ENCODE measurements around the gene SMARCAL1.
"Not testable (repeated sequence)": the region's sequence is repeated elsewhere in the genome, so short reads cannot be mapped to it uniquely, and the experiment has no call there.

SMARCAL1 gene

DNA sequence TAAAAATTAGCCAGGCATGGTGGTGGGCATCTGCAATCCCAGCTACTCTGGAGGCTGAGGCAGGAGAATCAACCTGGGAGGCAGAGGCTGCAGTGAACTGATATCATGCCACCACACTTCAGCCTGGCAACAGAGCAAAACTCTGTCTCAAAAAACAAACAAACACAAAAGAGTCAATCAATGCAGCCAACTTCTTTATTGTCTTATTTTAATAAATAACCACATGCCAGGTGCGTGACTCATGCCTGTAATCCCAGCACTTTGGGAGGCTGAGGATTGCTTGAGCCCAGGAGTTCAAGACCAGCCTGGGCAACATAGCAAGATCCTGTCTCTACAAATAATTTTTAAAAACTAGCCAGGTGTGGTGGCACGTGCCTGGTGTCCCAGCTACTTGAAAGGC is 27.9 kb upstream of the SMARCAL1 start:
- DNase-seq (ENCODE audit: low spot score); H3K36me3 Mint-ChIP-seq (ENCODE audit: low read depth); H3K27ac Mint-ChIP-seq; H3K27me3 Mint-ChIP-seq (ENCODE audit: low read depth); H3K4me3 Mint-ChIP-seq; H3K9me3 Mint-ChIP-seq; H3K4me1 Mint-ChIP-seq (ENCODE audit: low read depth): not testable (repeated sequence)

DNA sequence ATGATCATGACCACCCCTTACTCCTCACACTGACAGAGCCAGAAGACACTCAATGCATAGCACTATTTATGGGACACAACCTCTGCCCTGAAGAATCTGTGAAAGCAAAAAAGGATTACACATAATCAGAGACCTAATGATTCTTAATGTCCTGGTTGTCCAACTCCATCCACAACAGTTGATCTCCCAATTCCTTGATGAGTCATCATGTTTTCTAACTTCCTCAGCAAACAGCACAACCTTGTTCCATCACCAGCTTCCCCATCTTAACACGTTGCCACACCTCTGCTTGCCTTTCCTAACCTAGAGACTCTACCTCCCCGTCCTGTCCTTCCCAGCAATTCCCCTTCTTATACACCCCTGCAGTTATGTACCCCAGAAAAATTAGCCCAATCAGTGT is 26.8 kb upstream of the SMARCAL1 start:
- Mint-ChIP-seq H3K27me3 (ENCODE audit: low read depth) (peaks cover 2% of the 10 kb centered on the region), H3K36me3 (ENCODE audit: low read depth) (no peaks in the 10 kb centered on the region), H3K4me3 (no peak overlapping the region), H3K27ac (no peak overlapping the region), H3K4me1 (ENCODE audit: low read depth) (peaks cover 5% of the 10 kb centered on the region), H3K9me3 (no peaks in the 10 kb centered on the region)
- DNase-seq (ENCODE audit: low spot score), result no peak

- Mint-ChIP-seq H3K36me3 (ENCODE audit: low read depth) (no peaks in the 10 kb centered on the region), H3K4me3 (no peak overlapping the region), H3K9me3 (no peaks in the 10 kb centered on the region), H3K27me3 (ENCODE audit: low read depth) (peaks cover 2% of the 10 kb centered on the region), H3K4me1 (ENCODE audit: low read depth) (peaks cover 5% of the 10 kb centered on the region), H3K27ac (no peak overlapping the region)
- DNase-seq (ENCODE audit: low spot score), result no peak
These were observed 25.0 kb upstream of the SMARCAL1 start for GRCh38 chr2:216387262-216387661.

DNA sequence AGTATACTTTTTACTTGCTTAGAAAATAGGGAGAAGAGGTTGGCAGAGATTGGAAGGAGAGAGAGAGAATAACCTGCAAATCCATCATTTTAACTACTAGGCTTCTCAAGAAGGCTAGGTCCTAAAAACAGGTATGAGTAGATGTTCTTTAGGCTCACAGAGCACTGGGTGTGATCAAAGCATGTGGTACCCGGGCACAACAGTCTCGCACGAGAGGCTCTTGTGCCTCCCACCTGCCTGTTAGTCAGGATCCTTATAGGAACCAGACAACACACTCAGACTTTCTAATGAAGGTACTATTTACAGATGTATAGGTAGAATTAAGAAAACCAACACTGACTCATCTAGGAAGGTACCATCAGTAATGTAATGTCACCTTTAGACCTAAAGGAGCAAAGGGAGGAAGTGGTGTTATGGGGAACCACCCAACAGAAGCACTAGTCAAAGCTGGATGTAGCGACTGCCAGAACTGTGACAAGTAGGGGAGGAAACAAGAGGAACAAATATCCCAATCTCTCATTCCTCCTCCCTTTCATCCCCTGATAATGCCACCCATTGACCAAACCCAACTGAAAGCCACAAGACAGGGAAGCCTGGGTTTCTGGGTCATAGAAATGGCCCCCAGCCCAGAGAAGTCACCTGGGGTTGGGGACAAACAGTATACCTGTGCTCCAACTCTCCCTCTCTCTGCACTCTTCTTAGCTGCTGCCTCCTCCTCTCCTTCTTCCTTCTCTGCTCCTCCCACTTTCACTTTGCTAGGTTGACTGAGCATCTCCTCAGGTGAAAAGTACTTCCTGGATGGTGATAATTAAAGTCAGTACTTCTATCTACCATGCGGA is 24.0 kb upstream of the SMARCAL1 start:
- H3K4me1 Mint-ChIP-seq (ENCODE audit: low read depth), result peaks cover 5% of the 10 kb centered on the region
- no peaks in the 10 kb centered on the region for H3K9me3 Mint-ChIP-seq
- H3K27ac Mint-ChIP-seq, result no peak overlapping the region
- H3K36me3 Mint-ChIP-seq (ENCODE audit: low read depth), result no peaks in the 10 kb centered on the region
- DNase-seq (ENCODE audit: low spot score), result no peak
- no peak overlapping the region for H3K4me3 Mint-ChIP-seq
- H3K27me3 Mint-ChIP-seq (ENCODE audit: low read depth), result peaks cover 2% of the 10 kb centered on the region

DNA sequence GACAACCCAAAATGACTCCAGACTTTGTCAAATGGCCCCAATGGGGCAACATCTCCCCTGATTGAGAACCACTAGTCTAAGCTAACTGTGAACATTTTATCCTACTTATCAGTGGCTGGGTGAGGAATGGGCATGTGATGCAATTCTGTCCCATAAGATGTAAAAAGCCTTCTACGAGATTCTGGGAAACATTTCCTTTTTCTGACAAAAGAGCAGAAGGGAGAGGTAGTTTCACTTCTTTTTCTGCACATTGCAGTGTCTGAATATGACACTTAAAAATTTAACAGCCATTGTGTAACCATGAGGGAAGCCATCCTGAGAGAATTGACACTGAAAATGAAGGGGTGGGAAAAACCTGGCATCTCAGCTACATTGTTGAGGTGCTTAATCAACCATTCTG is 22.7 kb upstream of the SMARCAL1 start:
- DNase-seq (ENCODE audit: low spot score), result no peak
- H3K27me3 Mint-ChIP-seq (ENCODE audit: low read depth), result peaks cover 3% of the 10 kb centered on the region
- no peaks in the 10 kb centered on the region for H3K9me3 Mint-ChIP-seq
- H3K27ac Mint-ChIP-seq, result no peak overlapping the region
- no peaks in the 10 kb centered on the region for H3K36me3 Mint-ChIP-seq (ENCODE audit: low read depth)
- H3K4me3 Mint-ChIP-seq, result no peak overlapping the region
- peaks cover 5% of the 10 kb centered on the region for H3K4me1 Mint-ChIP-seq (ENCODE audit: low read depth)

DNA sequence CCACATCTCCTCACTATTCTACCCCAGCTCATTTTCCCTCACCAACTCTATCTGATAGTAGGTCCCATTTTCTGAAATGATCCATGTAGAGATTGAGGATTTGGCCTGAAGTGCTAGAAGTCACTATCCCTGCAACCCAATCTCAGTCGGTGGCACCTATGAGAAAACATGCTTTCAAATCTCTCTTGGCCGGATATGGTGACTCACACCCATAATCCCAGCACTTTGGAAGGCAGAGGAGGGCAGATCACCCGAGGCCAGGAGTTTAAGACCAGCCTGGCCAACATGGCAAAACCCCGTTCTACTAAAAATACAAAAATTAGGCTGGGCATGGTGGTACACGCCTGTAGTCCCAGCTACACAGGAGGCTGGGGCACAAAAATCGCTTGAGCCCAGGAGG is 20.9 kb upstream of the SMARCAL1 start:
- peaks cover 12% of the 10 kb centered on the region for H3K27me3 Mint-ChIP-seq (ENCODE audit: low read depth)
- DNase-seq (ENCODE audit: low spot score), result no peak
- H3K4me1 Mint-ChIP-seq (ENCODE audit: low read depth), result peaks cover 8% of the 10 kb centered on the region
- H3K9me3 Mint-ChIP-seq, result no peaks in the 10 kb centered on the region
- no peak overlapping the region for H3K4me3 Mint-ChIP-seq
- no peaks in the 10 kb centered on the region for H3K36me3 Mint-ChIP-seq (ENCODE audit: low read depth)
- H3K27ac Mint-ChIP-seq, result no peak overlapping the region

GRCh38 chr2:216392018-216392562 is 20.2 kb upstream of the SMARCAL1 start:
- H3K4me1 Mint-ChIP-seq (ENCODE audit: low read depth), result peaks cover 8% of the 10 kb centered on the region
- H3K27me3 Mint-ChIP-seq (ENCODE audit: low read depth), result peaks cover 10% of the 10 kb centered on the region
- no peak for DNase-seq (ENCODE audit: low spot score)
- no peaks in the 10 kb centered on the region for H3K36me3 Mint-ChIP-seq (ENCODE audit: low read depth)
- H3K27ac Mint-ChIP-seq, result no peak overlapping the region
- H3K4me3 Mint-ChIP-seq, result no peak overlapping the region
- no peaks in the 10 kb centered on the region for H3K9me3 Mint-ChIP-seq

DNA sequence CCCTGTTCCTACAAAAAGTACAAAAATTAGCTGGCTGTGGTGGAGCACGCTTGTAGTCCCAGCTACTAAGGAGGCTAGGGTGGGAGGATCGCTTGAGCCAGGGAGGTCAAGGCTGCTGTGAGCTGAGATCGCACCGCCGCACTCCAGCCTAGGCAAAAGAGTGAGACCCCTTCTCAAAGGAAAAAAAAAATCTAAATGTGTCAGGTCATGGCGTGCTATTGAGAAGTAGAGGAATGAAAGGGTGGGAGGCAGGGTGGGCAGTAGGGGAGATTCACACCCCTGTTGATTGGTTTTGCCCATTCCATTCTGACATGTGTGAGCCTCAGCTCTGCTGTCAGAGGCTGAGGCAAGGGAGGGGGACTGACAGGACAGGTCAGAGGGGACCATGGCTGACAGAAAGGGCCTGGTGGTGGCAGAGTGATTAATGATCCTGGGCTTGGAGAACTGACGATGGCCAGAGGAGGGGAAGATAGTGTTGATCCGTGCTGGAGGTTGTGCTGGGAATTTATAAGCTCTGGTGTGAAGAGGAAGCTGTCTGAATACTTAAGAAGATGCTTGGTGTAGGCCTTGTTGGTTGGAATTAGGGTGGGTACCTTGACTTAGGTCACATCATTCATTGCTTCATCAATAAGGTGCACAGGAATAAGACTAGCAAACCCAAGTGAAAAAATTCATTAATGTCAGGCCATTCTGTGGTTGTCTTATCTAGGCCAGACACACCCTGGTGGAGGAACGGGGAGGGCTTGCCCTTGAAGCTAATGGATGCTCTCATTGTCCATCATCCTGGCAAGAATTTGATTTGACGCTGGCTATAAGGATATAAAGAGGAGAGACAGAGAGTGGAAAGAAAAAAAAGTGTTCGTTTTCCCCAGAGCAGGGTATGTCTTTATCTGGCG is 19.1 kb upstream of the SMARCAL1 start:
- no peak overlapping the region for H3K4me3 Mint-ChIP-seq
- H3K27ac Mint-ChIP-seq, result no peak overlapping the region
- peaks cover 7% of the 10 kb centered on the region for H3K4me1 Mint-ChIP-seq (ENCODE audit: low read depth)

DNA sequence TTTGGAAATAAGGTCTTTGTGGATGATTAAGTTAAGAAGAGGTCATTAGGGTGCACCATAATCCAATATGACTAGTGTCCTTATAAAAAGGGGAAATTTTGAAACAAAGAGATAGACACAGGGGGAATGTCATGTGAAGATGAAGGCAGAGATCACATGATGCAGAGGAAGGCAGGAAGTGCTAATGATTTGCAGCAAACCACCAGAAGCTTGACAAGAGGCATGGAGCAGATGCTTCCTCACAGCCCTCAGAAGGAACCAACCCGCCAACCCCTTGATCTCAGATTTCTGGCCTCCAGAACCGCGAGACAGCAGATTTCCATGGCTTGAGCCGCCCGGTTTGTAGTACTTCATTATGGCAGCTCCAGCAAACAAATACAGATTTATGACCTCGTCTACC is 17.4 kb upstream of the SMARCAL1 start:
- DNase-seq (ENCODE audit: low spot score), result no peak
- Mint-ChIP-seq H3K4me3 (no peak overlapping the region), H3K27me3 (ENCODE audit: low read depth) (peaks cover 14% of the 10 kb centered on the region), H3K9me3 (no peaks in the 10 kb centered on the region), H3K27ac (no peak overlapping the region), H3K4me1 (ENCODE audit: low read depth) (peaks cover 3% of the 10 kb centered on the region), H3K36me3 (ENCODE audit: low read depth) (no peaks in the 10 kb centered on the region)

More for the DNA sequence above, 19.1 kb upstream of the SMARCAL1 start:
- Mint-ChIP-seq H3K9me3 (no peaks in the 10 kb centered on the region), H3K36me3 (ENCODE audit: low read depth) (no peaks in the 10 kb centered on the region), H3K27me3 (ENCODE audit: low read depth) (peaks cover 12% of the 10 kb centered on the region)
- DNase-seq (ENCODE audit: low spot score), result no peak

GRCh38 chr2:216399621-216400020 is 12.7 kb upstream of the SMARCAL1 start:
- no peak for DNase-seq (ENCODE audit: low spot score)
- peaks cover 15% of the 10 kb centered on the region for H3K27me3 Mint-ChIP-seq (ENCODE audit: low read depth)

GRCh38 chr2:216402751-216403150 is 9.5 kb upstream of the SMARCAL1 start:
- H3K9me3 Mint-ChIP-seq, result no peaks in the 10 kb centered on the region
- H3K4me3 Mint-ChIP-seq, result no peak overlapping the region
- no peaks in the 10 kb centered on the region for H3K36me3 Mint-ChIP-seq (ENCODE audit: low read depth)
- no peak for DNase-seq (ENCODE audit: low spot score)
- peaks cover 25% of the 10 kb centered on the region for H3K27me3 Mint-ChIP-seq (ENCODE audit: low read depth)
- H3K27ac Mint-ChIP-seq, result no peak overlapping the region
- no peaks in the 10 kb centered on the region for H3K4me1 Mint-ChIP-seq (ENCODE audit: low read depth)

More at GRCh38 chr2:216399621-216400020, 12.7 kb upstream of the SMARCAL1 start:
- no peaks in the 10 kb centered on the region for H3K36me3 Mint-ChIP-seq (ENCODE audit: low read depth)
- no peak overlapping the region for H3K4me3 Mint-ChIP-seq
- H3K9me3 Mint-ChIP-seq, result no peaks in the 10 kb centered on the region
- peaks cover 3% of the 10 kb centered on the region for H3K4me1 Mint-ChIP-seq (ENCODE audit: low read depth)
- H3K27ac Mint-ChIP-seq, result no peak overlapping the region

DNA sequence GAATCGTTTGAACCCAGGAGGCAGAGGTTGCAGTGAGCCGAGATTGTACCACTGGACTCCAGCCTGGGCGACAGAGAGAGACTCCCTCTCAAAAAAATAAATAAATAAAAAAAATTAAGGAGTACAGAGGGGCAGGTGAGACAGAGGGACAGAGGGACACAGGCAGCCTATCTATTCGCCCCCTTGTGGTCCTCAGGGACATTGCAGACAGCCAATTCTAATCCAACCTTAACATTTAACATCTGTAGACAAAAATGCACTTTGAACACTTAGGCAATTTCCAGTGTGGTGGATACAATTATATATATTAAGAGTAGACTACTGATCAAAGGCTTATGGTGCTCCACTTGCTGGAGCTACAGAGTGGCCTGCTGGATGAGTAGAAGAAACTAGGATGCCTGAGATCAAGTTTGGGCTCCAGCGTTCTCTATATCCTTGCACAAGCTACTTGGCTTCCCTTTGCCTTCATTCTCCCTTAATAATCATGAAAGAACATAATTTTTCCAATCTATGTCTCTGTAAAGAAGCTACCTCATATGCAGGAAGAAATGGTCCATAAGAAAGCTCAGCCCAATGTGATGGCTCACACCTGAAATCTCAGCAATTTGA is 8.2 kb upstream of the SMARCAL1 start:
- H3K4me1 Mint-ChIP-seq (ENCODE audit: low read depth), result no peaks in the 10 kb centered on the region
- H3K9me3 Mint-ChIP-seq, result no peaks in the 10 kb centered on the region
- H3K27ac Mint-ChIP-seq, result no peak overlapping the region
- H3K4me3 Mint-ChIP-seq, result no peak overlapping the region
- no peaks in the 10 kb centered on the region for H3K36me3 Mint-ChIP-seq (ENCODE audit: low read depth)
- peaks cover 31% of the 10 kb centered on the region for H3K27me3 Mint-ChIP-seq (ENCODE audit: low read depth)
- no peak for DNase-seq (ENCODE audit: low spot score)

DNA sequence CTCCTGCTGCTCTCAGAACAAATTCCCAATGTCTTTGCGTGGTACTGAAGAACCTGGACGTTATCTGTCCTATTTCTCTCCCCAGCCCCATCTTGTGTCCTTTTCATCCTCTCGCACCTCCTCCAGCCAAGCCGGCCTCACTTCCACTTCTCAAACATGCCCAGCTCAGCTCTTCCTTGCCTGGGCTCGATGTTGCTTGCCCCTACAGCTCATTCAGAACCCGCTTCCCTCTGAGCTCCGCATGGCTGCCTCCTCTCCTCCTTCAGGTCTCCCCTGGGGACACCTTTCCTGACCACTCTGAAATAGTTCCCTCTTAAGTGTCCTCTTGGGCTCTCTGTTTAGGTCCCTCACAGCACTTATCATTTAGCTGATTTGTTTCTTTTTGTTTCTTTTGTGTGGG is 6.7 kb upstream of the SMARCAL1 start:
- Mint-ChIP-seq H3K4me3 (no peak overlapping the region), H3K9me3 (no peaks in the 10 kb centered on the region), H3K27ac (no peak overlapping the region), H3K4me1 (ENCODE audit: low read depth) (no peaks in the 10 kb centered on the region), H3K36me3 (ENCODE audit: low read depth) (no peaks in the 10 kb centered on the region), H3K27me3 (ENCODE audit: low read depth) (peaks cover 32% of the 10 kb centered on the region)
- DNase-seq (ENCODE audit: low spot score), result no peak

DNA sequence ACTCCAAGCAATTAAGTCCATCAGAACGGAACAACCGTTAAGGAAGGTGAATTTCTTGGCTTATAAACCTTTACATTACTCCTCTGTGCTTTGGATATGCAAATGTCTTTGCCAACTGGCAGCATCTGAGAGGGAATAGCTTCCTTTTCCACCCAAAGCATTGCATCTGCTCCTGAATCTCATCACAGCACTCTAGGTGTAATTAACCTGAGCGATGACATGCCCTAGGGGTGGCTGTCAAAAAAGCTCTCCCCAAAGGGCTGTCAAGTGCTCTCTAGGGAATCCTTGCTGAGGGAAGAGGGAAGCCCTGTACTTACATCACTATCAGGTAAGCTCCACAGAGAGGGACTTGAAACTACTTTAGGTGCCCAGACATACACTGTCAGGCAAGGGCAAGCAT is 5.5 kb upstream of the SMARCAL1 start:
- no peaks in the 10 kb centered on the region for H3K36me3 Mint-ChIP-seq (ENCODE audit: low read depth)
- peaks cover 32% of the 10 kb centered on the region for H3K27me3 Mint-ChIP-seq (ENCODE audit: low read depth)
- DNase-seq (ENCODE audit: low spot score), result no peak
- H3K4me1 Mint-ChIP-seq (ENCODE audit: low read depth), result peaks cover under 1% of the 10 kb centered on the region
- H3K27ac Mint-ChIP-seq, result no peak overlapping the region
- H3K9me3 Mint-ChIP-seq, result no peaks in the 10 kb centered on the region
- no peak overlapping the region for H3K4me3 Mint-ChIP-seq

Data from T-helper 2 cell treated with Interferon-gamma antibody and Interleukin-4, amounts not matched to agents 5 μg/mL and 100 μg/mL, for 36 hours (primary cell).